GM21528 (cell line): Measurements from ENCODE around the gene ZCCHC13.
"Not testable (repeated sequence)": the region's sequence is repeated elsewhere in the genome, so short reads cannot be mapped to it uniquely, and the experiment has no call there.

Experiments
- ATAC-seq: cut with Tn5 transposase; IDR thresholded peaks from one replicate; pipeline ENCODE4 v1.9.1; 2021; ENCODE audit warnings: mild to moderate bottlenecking, moderate library complexity; ENCODE audit not compliant: unreplicated experiment, low FRiP score

ZCCHC13 gene

GRCh38 chrX:74319321-74319720 lies 15.3 kb downstream of the ZCCHC13 start:
- ATAC-seq = not testable (repeated sequence)

DNA sequence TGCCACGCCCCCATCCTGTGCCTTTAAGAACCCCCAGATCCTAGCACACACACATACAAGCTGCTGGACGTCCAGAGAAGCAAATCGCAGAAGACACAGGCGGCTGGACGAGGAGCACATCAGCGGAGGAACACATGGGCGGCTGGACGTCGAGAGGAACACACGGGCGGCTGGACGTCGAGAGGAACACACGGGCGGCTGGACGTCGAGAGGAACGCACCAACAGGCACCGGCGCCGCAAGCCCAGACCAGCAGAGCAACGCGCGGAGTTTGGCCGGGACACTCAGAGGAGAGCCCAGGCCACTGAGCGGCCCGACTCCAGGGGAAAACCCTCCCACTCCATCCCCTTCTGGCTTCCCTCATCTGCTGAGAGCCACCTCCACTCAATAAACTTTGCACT lies 17.2 kb downstream of the ZCCHC13 start:
- ATAC-seq = no peak

DNA sequence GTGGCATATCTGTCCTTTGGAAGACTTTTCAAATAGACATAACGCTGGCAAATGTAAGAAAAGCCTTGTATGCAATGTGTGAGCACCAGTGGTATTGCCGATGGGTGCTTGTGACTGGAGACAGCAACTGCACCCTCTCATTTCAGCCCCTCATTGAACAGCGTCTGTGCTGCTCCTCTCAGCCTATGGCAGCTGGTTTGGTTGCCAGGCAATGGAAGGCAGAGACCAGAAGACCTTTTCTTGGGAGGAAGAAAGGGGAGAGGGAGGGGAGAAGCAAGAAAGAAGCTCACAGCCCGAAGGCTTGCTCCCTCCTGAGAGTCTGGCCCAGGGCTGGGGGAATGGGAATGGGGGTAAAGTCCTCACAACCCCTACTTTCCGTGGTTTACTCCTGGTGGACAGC lies 20.2 kb downstream of the ZCCHC13 start:
- no peak for ATAC-seq

- ATAC-seq = no peak
These were observed 21.4 kb downstream of the ZCCHC13 start for GRCh38 chrX:74325130-74326059.

DNA sequence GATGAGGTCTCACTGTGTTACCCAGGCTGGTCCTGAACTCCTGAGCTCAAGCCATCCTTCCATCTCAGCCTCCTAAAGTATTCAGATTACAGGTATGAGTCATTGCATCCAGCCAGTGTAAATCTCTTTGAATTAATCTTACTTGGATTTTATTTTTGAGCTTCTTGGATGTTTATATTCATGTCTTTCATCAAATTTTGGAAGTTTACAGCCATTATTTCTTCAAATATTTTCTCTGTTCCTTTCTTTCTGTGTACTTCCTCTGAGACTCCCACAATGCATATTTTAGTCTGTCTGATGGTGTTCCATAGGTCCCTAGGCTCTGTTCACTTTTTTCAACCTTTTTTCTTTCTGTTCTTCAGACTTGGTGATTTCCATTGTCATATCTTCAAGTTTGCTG lies 34.9 kb downstream of the ZCCHC13 start:
- ATAC-seq = no peak

DNA sequence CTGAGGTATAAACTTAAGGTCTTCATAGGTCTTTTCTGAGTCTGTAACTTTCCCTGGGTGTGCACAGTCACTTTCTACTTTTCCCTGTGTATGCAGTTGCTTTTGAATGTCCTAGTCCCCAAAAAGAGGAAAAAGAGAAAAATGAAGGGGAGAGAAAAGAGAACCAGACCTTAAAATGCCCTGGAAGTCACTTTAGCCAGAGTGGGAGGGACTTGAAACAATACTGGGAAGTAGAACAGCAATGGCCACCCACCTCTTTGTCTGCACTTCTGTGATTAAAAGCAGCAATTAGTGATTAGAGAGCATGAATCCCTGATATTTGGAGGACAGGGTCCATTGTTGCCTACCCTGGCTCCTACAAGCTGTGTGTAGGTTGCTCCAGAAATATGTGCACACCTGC lies 36.1 kb downstream of the ZCCHC13 start:
- ATAC-seq = no peak

DNA sequence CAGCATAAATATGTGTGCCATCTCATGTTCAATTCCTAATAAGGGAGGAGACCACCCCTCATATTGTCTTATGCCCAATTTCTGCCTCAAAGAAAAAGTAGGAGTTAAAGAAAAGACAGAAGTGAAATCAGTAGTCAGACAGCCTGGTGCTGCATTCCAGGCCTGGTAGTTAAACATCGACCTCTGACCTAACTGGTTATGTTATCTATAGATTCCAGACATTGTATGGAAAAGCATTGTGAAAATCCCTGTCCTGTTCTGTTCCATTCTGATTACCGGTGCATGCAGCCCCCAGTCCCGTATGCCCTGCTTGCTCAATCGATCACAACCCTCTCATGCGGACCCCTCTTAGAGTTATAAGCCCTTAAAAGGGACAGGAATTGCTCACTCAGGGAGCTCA lies 38.2 kb downstream of the ZCCHC13 start:
- not testable (repeated sequence) for ATAC-seq

DNA sequence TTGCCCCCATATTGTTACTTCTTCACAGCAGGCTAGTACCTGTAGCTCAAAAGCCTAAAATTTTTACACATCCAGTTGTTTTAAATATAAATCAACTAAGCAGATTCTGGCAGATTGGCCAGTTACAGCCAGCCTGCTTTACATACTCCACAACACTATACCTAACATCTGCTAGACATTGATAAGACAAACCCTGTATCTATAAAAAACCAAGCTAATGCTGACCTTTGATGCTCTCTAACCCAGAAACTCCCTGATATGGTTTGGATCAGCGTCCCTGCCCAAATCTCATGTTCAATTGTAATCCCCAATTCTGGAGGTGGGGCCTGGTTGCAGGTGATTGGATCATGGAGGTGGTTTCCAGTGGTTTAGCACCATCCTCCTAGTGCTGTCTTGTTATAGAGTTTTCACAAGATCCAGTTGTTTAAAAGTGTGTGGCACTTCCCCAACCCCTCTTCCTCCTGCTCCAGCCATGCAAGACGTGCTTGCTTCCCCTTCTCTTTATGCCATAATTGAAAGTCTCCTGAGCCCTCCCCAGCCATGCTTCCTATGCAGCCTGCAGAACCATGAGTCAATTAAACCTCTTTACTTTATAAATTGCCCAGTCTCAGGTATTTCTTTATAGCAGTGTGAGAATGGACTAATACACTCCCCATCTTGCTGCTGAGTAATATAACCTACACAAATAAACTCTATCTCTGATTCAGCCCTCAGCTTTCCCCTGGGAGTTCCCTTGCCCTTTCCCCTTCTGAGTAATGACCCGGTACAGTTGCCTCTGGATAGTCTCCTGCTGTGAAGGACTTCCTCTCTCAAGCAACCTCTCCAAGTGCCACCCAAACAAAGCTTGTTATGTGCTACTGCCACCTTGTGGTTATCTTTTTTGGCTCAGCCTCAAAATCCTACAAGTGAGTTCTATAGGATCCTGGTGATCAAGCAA lies 39.6 kb downstream of the ZCCHC13 start:
- peak; percentile 81 for ATAC-seq

- ATAC-seq = peak; percentile 26
These were observed 40.3 kb downstream of the ZCCHC13 start for GRCh38 chrX:74344280-74344622.

DNA sequence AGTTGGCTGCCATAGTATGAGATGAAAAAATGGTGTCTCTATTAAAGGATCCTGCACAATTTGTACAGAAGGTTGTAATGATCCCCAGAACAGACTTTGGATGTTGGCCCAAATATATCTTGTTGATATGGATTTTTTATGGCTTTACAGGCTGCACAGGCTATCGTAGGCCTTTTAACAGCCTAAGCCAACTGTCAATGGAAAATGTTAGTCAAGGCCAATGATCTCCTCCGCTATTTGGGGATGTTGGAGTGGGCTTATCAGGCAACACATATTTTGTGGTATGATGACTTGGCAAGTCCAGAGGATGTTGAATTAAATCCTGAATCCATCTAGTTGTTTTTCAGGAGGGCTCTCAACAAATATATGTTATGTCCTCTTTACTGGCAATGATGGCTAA lies 42.1 kb downstream of the ZCCHC13 start:
- ATAC-seq = no peak

DNA sequence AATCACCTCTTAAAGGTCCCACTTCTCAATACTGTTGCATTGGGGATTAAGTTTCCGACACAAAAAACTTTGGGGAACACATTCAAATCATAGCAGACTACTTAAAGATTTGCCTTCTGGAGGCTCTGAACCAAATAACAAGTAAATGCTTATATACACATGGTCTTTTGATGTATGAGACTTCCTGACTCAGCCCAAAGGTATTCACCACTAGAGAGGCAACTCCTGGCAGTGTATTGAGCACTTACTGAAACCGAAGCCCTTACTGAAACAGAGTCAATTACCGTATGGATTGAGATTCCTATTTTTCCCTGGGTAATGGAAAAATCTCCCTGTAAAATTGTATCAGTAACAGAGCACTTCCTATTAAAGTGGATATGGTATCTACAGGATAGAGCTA lies 45.4 kb downstream of the ZCCHC13 start:
- no peak for ATAC-seq

DNA sequence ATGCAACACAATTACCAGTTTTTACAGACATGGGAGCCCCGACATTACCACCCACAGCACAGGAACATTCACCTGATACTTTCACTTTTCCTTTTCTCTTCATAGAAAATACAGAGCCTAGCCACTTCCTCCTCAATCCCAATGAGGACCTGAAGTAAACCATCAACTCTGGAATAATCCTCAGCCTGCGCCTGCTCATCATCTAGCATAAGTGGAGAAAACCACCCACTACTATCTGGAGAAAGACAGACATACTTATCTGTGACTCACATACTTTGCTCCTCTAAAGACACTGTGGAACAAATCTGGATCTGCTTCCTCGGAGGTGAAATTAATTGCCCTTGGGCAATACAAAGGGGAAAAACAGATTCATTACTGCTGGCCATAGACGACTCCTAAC lies 47.8 kb downstream of the ZCCHC13 start:
- ATAC-seq = no peak

GRCh38 chrX:74353984-74354383 lies 50.0 kb downstream of the ZCCHC13 start:
- ATAC-seq = no peak
